ENCODE results near the gene RIPK4. TPM values are rescaled to one million over a fixed set of nuclear protein-coding genes. Genes with fewer than 3 reads are reported as not detected.

RIPK4 gene
- total RNA-seq, 1 experiment from 2014 or later, result 20.1 TPM

DNA sequence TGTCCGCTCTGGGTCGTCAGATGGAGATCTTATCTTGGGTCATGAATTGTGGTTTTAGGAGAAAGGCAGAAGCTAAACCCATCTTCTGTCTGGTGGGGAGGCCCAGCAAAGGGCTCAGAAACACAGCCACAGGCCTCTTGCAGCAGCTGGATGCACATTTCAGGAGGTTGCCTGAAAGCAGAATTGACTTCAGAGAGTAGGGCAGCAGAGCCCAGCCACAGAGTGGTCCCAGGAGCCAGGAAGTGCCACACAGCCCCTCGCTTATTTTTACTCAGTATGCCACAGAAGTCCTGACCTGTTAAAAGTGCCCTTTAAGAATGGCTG, 8.3 kb upstream of the RIPK4 start:
- H3K27ac Mint-ChIP-seq, result no peak overlapping the region
- TF ChIP-seq ZSCAN18 (CRISPR knock-in tag; IDR thresholded peaks at IDR 0.05) (no peak), KAT7 (CRISPR knock-in tag; IDR thresholded peaks at IDR 0.05; ENCODE audit: borderline replicate concordance) (no peak), NR2C2 (CRISPR knock-in tag; IDR thresholded peaks at IDR 0.05) (no peak), ZNF263 (CRISPR knock-in tag; IDR thresholded peaks at IDR 0.05; ENCODE audit: low read depth) (no peak), NFYB (CRISPR knock-in tag; conservative IDR thresholded peaks at IDR 0.05; ENCODE audit: low read depth) (no peak), E2F1 (CRISPR knock-in tag; IDR thresholded peaks at IDR 0.05) (no peak), ATF6 (CRISPR knock-in tag; IDR thresholded peaks at IDR 0.05) (no peak)
- TF ChIP-seq, protein P1, sequence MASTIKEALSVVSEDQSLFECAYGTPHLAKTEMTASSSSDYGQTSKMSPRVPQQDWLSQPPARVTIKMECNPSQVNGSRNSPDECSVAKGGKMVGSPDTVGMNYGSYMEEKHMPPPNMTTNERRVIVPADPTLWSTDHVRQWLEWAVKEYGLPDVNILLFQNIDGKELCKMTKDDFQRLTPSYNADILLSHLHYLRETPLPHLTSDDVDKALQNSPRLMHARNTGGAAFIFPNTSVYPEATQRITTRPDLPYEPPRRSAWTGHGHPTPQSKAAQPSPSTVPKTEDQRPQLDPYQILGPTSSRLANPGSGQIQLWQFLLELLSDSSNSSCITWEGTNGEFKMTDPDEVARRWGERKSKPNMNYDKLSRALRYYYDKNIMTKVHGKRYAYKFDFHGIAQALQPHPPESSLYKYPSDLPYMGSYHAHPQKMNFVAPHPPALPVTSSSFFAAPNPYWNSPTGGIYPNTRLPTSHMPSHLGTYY (CRISPR knock-in tag; IDR thresholded peaks at IDR 0.05), result no peak
- TF ChIP-seq, protein P2, sequence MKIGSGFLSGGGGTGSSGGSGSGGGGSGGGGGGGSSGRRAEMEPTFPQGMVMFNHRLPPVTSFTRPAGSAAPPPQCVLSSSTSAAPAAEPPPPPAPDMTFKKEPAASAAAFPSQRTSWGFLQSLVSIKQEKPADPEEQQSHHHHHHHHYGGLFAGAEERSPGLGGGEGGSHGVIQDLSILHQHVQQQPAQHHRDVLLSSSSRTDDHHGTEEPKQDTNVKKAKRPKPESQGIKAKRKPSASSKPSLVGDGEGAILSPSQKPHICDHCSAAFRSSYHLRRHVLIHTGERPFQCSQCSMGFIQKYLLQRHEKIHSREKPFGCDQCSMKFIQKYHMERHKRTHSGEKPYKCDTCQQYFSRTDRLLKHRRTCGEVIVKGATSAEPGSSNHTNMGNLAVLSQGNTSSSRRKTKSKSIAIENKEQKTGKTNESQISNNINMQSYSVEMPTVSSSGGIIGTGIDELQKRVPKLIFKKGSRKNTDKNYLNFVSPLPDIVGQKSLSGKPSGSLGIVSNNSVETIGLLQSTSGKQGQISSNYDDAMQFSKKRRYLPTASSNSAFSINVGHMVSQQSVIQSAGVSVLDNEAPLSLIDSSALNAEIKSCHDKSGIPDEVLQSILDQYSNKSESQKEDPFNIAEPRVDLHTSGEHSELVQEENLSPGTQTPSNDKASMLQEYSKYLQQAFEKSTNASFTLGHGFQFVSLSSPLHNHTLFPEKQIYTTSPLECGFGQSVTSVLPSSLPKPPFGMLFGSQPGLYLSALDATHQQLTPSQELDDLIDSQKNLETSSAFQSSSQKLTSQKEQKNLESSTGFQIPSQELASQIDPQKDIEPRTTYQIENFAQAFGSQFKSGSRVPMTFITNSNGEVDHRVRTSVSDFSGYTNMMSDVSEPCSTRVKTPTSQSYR (CRISPR knock-in tag; IDR thresholded peaks at IDR 0.05), result no peak
- DNase-seq (ENCODE audit: low spot score), result no peak
- H3K4me1 Mint-ChIP-seq, result peaks cover 48% of the 10 kb centered on the region
- no peaks in the 10 kb centered on the region for H3K9me3 Mint-ChIP-seq
- H3K36me3 Mint-ChIP-seq, result no peaks in the 10 kb centered on the region
- ATAC-seq, result no peak
- POLR2A ChIA-PET, result no interaction called here
- CTCF ChIA-PET, result interaction anchor here (0.8 to 1.4 kb wide), 3 partner anchors 21 to 163 kb away, joined by 3 to 10 read pairs (median 4); no protein-coding TSS in a partner anchor
- peaks cover 39% of the 10 kb centered on the region for H3K27me3 Mint-ChIP-seq (ENCODE audit: low read depth)
- no peak overlapping the region for H3K4me3 Mint-ChIP-seq

DNA sequence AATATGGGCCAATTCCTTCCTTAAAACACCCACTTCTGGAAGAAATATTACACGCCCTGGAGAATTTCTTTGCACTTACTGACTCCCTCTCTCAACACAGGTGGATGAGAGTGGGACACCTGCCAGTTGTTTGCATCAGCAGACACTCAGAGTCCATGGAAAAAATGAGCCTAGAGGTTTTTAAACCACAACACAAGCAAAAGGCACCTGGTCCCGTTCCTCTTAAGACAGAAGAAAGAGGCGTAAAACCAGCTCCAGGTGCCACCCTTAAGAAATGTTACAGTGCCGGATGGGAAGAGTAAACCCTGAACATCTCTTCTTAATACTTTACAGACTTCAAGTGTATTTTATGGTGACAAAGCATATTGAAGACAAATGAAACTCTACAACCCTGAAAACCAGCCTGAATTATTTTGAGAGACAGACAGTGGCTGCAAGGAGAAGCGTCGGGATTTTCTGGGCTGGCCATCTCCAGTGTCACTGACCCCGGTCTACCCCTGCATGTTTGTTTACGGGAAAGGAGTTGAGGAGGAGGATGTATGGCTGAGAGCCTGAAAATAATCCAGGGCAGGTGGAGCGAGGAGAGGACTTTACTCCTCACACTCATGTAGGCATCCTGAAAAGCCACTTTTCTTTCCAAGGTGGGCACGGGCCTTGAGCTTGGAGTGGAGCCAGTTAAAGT, 7.8 kb upstream of the RIPK4 start:
- ChIA-PET CTCF (interaction anchor here (0.8 to 1.4 kb wide), 3 partner anchors 20 to 162 kb away, joined by 3 to 10 read pairs (median 4); no protein-coding TSS in a partner anchor), POLR2A (no interaction called here)
- no peak overlapping the region for H3K4me3 Mint-ChIP-seq
- DNase-seq (ENCODE audit: low spot score), result no peak
- H3K27me3 Mint-ChIP-seq (ENCODE audit: low read depth), result peaks cover 44% of the 10 kb centered on the region
- H3K27ac Mint-ChIP-seq, result no peak overlapping the region
- peaks cover 51% of the 10 kb centered on the region for H3K4me1 Mint-ChIP-seq
- no peaks in the 10 kb centered on the region for H3K9me3 Mint-ChIP-seq
- TF ChIP-seq ETV6 (CRISPR knock-in tag; IDR thresholded peaks at IDR 0.05), result no peak
- TF ChIP-seq ZNF671 (CRISPR knock-in tag; IDR thresholded peaks at IDR 0.05), result no peak
- TF ChIP-seq CREB1 (CRISPR knock-in tag; IDR thresholded peaks at IDR 0.05), result no peak
- TF ChIP-seq, protein P3, sequence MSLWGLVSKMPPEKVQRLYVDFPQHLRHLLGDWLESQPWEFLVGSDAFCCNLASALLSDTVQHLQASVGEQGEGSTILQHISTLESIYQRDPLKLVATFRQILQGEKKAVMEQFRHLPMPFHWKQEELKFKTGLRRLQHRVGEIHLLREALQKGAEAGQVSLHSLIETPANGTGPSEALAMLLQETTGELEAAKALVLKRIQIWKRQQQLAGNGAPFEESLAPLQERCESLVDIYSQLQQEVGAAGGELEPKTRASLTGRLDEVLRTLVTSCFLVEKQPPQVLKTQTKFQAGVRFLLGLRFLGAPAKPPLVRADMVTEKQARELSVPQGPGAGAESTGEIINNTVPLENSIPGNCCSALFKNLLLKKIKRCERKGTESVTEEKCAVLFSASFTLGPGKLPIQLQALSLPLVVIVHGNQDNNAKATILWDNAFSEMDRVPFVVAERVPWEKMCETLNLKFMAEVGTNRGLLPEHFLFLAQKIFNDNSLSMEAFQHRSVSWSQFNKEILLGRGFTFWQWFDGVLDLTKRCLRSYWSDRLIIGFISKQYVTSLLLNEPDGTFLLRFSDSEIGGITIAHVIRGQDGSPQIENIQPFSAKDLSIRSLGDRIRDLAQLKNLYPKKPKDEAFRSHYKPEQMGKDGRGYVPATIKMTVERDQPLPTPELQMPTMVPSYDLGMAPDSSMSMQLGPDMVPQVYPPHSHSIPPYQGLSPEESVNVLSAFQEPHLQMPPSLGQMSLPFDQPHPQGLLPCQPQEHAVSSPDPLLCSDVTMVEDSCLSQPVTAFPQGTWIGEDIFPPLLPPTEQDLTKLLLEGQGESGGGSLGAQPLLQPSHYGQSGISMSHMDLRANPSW (CRISPR knock-in tag; conservative IDR thresholded peaks at IDR 0.05; ENCODE audit: low read depth), result no peak
- TF ChIP-seq ATF2 (CRISPR knock-in tag; IDR thresholded peaks at IDR 0.05; ENCODE audit: borderline replicate concordance, low read depth), result no peak
- TF ChIP-seq, protein P4, sequence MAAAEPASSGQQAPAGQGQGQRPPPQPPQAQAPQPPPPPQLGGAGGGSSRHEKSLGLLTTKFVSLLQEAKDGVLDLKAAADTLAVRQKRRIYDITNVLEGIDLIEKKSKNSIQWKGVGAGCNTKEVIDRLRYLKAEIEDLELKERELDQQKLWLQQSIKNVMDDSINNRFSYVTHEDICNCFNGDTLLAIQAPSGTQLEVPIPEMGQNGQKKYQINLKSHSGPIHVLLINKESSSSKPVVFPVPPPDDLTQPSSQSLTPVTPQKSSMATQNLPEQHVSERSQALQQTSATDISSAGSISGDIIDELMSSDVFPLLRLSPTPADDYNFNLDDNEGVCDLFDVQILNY (CRISPR knock-in tag; IDR thresholded peaks at IDR 0.05), result no peak
- no peak for TF ChIP-seq SMAD3 (CRISPR knock-in tag; IDR thresholded peaks at IDR 0.05; ENCODE audit: borderline replicate concordance)
- ATAC-seq, result no peak
- no peaks in the 10 kb centered on the region for H3K36me3 Mint-ChIP-seq
